Stomach (tissue), 9 donors: ENCODE results near the gene PTRH2. TPM values are rescaled to one million over a fixed set of nuclear protein-coding genes. Genes with fewer than 3 reads are reported as not detected.

Experiments
- DNase-seq, 2 donors: peaks; one replicate each; pipeline versions ENCODE4 v3.0.0 to v3.0.0-alpha.2; 2013 to 2019
- H3K27ac ChIP-seq, 5 donors: fragments of 200-600 bp in 4 of 5; sonication (generic) in 4 of 5; one replicate each; pipeline ENCODE4 v1.5.1; 2013 to 2019; ENCODE audit warnings: mild to moderate bottlenecking in 1 of 5, moderate library complexity in 1 of 5
- H3K27me3 ChIP-seq, 3 donors: fragments of 200-600 bp; sonication (generic); one replicate each; pipeline ENCODE4 v1.5.1; 2017 to 2019; ENCODE audit warnings: mixed run types in 1 of 3
- H3K36me3 ChIP-seq, 4 donors: fragments of 200-600 bp; sonication (generic); 1 replicate in 3 of 4; 2 replicates in 1 of 4; pipeline ENCODE4 v1.5.1; 2016 to 2019
- H3K4me1 ChIP-seq, 4 donors: fragments of 200-600 bp; sonication (generic); one replicate each; pipeline ENCODE4 v1.5.1; 2016 to 2019
- H3K4me3 ChIP-seq, 4 donors: fragments of 200-600 bp; sonication (generic) in 3 of 4; one replicate each; pipeline ENCODE4 v1.5.1; 2016 to 2019; ENCODE audit warnings: mild to moderate bottlenecking in 1 of 4
- H3K9me3 ChIP-seq, 4 donors: fragments of 200-600 bp; sonication (generic); one replicate each; pipeline ENCODE4 v1.5.1; 2016 to 2019
- EP300 ChIP-seq: sonication (generic); formaldehyde crosslinking; IDR thresholded peaks from one replicate; pipeline ENCODE4 v1.6.1; 2017; ENCODE audit warnings: antibody characterized with exemption
- POLR2A ChIP-seq, 4 donors: fragments of 450-650 bp; IDR thresholded peaks; one replicate each; pipeline ENCODE4 v1.6.1; 2016; ENCODE audit warnings: antibody characterized with exemption in 4 of 4, control low read depth in 2 of 4, mild to moderate bottlenecking in 1 of 4, moderate library complexity in 1 of 4
- POLR2AphosphoS5 ChIP-seq, 3 donors: sonication (generic); formaldehyde crosslinking; IDR thresholded peaks; one replicate each; pipeline ENCODE4 v1.6.1; 2016; ENCODE audit warnings: antibody characterized with exemption in 3 of 3
- WGBS, 5 donors: extraction: QIAGEN DNeasy Blood & Tissue Kit in 3 of 5; methylation state at CpG; one replicate each; pipeline versions ENCODE4 v1.1.5 to v1.1.7; 2013 to 2018; 5-methylcytosine and 5-hydroxymethylcytosine counted together
- intact Hi-C: fragments of 100-400 bp; cut with DNase I; formaldehyde crosslinking; loops from one replicate; pipeline ENCODE4 v1.15.1; 2023; ENCODE audit warnings: low total_unique reads
- polyA plus RNA-seq, 3 donors: library from polyadenylated mRNA; stranded (reverse); fragments of 200-250 nt; gene quantifications; one replicate each; pipeline ENCODE4 v1.2.3, GENCODE V29; 2013
- total RNA-seq, 5 donors: library from RNA; depleted of rRNA; stranded (reverse); fragments of >200 nt; gene quantifications; one replicate each; pipeline versions ENCODE4 v1.1.0 to v1.2.3, GENCODE V29; 2014 to 2016
- TF ChIP-seq, protein P1 (sequence below), 7 experiments: fragments of 450-650 bp in 4 of 7; fragments of 200-600 bp in 3 of 7; sonication (generic) in 3 of 7; IDR thresholded peaks; one replicate each; pipeline ENCODE4 v1.5.1; 2016 to 2019; ENCODE audit warnings: antibody characterized with exemption in 7 of 7, control low read depth in 2 of 7, mild to moderate bottlenecking in 1 of 7
- donor health status: healthy with polysubstance abuse.
- donor health status: Bipolar disorder and iron deficiency.
- donor health status: healthy.

Gene PTRH2
- total and polyA plus RNA-seq, 8 donors: 4.3 to 107 (median 24.6) TPM

- intact Hi-C loops: no loop called here
- H3K27ac ChIP-seq: no peak overlapping the region
- no peak for DNase-seq
- peaks cover 0 to 5% (median 0%) of the 10 kb centered on the region in 4 donors for H3K4me1 ChIP-seq
- WGBS, 5 donors: 72 to 97% (median 84%) methylated on average over 1 of the region's 1 CpG
- no peak overlapping the region for H3K4me3 ChIP-seq
- TF ChIP-seq POLR2AphosphoS5 (IDR thresholded peaks at IDR 0.05): no peak
- TF ChIP-seq POLR2A (IDR thresholded peaks at IDR 0.05): no peak
- no peak for TF ChIP-seq EP300
- TF ChIP-seq, protein P1, sequence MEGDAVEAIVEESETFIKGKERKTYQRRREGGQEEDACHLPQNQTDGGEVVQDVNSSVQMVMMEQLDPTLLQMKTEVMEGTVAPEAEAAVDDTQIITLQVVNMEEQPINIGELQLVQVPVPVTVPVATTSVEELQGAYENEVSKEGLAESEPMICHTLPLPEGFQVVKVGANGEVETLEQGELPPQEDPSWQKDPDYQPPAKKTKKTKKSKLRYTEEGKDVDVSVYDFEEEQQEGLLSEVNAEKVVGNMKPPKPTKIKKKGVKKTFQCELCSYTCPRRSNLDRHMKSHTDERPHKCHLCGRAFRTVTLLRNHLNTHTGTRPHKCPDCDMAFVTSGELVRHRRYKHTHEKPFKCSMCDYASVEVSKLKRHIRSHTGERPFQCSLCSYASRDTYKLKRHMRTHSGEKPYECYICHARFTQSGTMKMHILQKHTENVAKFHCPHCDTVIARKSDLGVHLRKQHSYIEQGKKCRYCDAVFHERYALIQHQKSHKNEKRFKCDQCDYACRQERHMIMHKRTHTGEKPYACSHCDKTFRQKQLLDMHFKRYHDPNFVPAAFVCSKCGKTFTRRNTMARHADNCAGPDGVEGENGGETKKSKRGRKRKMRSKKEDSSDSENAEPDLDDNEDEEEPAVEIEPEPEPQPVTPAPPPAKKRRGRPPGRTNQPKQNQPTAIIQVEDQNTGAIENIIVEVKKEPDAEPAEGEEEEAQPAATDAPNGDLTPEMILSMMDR (IDR thresholded peaks at IDR 0.05): no peak
- H3K27me3 ChIP-seq: no peaks in the 10 kb centered on the region
- peaks cover 58 to 100% (median 99%) of the 10 kb centered on the region in 4 donors for H3K36me3 ChIP-seq
- H3K9me3 ChIP-seq: no peaks in the 10 kb centered on the region
These were observed 19.2 kb downstream of the PTRH2 start for GRCh38 chr17:59688008-59688407.

- intact Hi-C loops: no loop called here
- WGBS, 5 donors: 54 to 80% (median 63%) methylated on average over 6 of the region's 6 CpGs
- no peaks in the 10 kb centered on the region for H3K9me3 ChIP-seq
These were observed 22.3 kb downstream of the PTRH2 start for GRCh38 chr17:59684967-59685366.

GRCh38 chr17:59683283-59683682 lies 23.9 kb downstream of the PTRH2 start:
- Histone ChIP-seq H3K36me3 (peaks cover 64 to 100% (median 100%) of the 10 kb centered on the region in 4 donors), H3K9me3 (no peaks in the 10 kb centered on the region), H3K4me1 (no peaks in the 10 kb centered on the region), H3K27me3 (no peaks in the 10 kb centered on the region), H3K27ac (no peak overlapping the region), H3K4me3 (no peak overlapping the region)
- TF ChIP-seq, protein P1 (IDR thresholded peaks at IDR 0.05): no peak
- TF ChIP-seq POLR2AphosphoS5 (IDR thresholded peaks at IDR 0.05) (no peak), POLR2A (IDR thresholded peaks at IDR 0.05) (no peak), EP300 (no peak)
- intact Hi-C loops: no loop called here
- DNase-seq: no peak

More at GRCh38 chr17:59684967-59685366, 22.3 kb downstream of the PTRH2 start:
- Histone ChIP-seq H3K36me3 (peaks cover 67 to 100% (median 99%) of the 10 kb centered on the region in 4 donors), H3K4me1 (peaks cover 0 to 5% (median 0%) of the 10 kb centered on the region in 4 donors), H3K27ac (no peak overlapping the region), H3K27me3 (no peaks in the 10 kb centered on the region), H3K4me3 (no peak overlapping the region)
- TF ChIP-seq EP300 (no peak), POLR2AphosphoS5 (IDR thresholded peaks at IDR 0.05) (no peak), POLR2A (IDR thresholded peaks at IDR 0.05) (no peak)
- TF ChIP-seq, protein P1 (IDR thresholded peaks at IDR 0.05): no peak
- no peak for DNase-seq

DNA sequence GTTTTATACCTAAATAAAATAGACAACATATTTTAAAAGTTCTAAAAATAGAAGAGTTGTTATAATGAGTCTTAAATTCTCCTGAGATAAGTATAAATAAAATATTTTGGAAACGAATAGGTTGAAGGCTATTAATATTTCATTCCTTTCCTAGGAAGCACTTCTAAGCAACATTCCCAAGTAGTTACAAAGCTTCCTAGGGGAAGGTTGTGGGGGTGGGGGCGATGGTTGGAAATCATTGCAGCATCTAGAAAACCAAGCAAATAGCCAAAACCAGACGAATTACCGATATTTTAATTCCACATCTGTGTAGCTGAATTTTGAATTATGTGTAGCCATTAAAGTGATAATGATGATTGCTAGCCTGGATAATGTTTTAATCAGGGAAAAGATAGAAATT lies 26.9 kb downstream of the PTRH2 start:
- Histone ChIP-seq H3K27ac (no peak overlapping the region), H3K27me3 (no peaks in the 10 kb centered on the region), H3K4me3 (no peak overlapping the region), H3K4me1 (no peaks in the 10 kb centered on the region), H3K9me3 (no peaks in the 10 kb centered on the region), H3K36me3 (peaks cover 86 to 100% (median 100%) of the 10 kb centered on the region in 4 donors)
- no peak for TF ChIP-seq EP300
- no peak for TF ChIP-seq POLR2A (IDR thresholded peaks at IDR 0.05)
- TF ChIP-seq, protein P1 (IDR thresholded peaks at IDR 0.05): no peak
- no peak for TF ChIP-seq POLR2AphosphoS5 (IDR thresholded peaks at IDR 0.05)
- WGBS, 5 donors: 77 to 90% (median 85%) methylated on average over 4 of the region's 4 CpGs
- no peak for DNase-seq
- intact Hi-C loops: no loop called here
